ENCODE measurements around the gene GLDC. TPM values are rescaled to one million over a fixed set of nuclear protein-coding genes. Genes with fewer than 3 reads are reported as not detected.

The GLDC gene
- total and polyA plus RNA-seq, 9 donors = 0.07 to 4.3 (median 0.72) TPM; not detected in 2

GRCh38 chr9:6676254-6676921 is 30.9 kb upstream of the GLDC start:
- TF ChIP-seq POLR2A (IDR thresholded peaks at IDR 0.05) = no peak
- WGBS, 3 donors = 77 to 85% (median 84%) methylated on average over 6 of the region's 6 CpGs
- H3K27ac ChIP-seq = no peak overlapping the region
- no peaks in the 10 kb centered on the region for H3K36me3 ChIP-seq
- no peaks in the 10 kb centered on the region for H3K27me3 ChIP-seq
- intact Hi-C loops (cut with DNase I) = loop anchor here in 2 of 4 donors (10.0 kb wide), 2 partner anchors 82 to 262 kb away; partner anchors contain the start of gene UHRF2 (in 1 of the 2)
- H3K4me3 ChIP-seq = no peak overlapping the region
- H3K9me3 ChIP-seq = no peaks in the 10 kb centered on the region
- H3K4me1 ChIP-seq (ENCODE audit: insufficient read depth) = no peaks in the 10 kb centered on the region
- DNase-seq = no peak

- Histone ChIP-seq H3K27ac (no peak overlapping the region), H3K9me3 (no peaks in the 10 kb centered on the region), H3K27me3 (no peaks in the 10 kb centered on the region), H3K4me1 (ENCODE audit: insufficient read depth) (no peaks in the 10 kb centered on the region), H3K36me3 (no peaks in the 10 kb centered on the region), H3K4me3 (no peak overlapping the region)
- no peak for TF ChIP-seq POLR2A (IDR thresholded peaks at IDR 0.05)
- TF ChIP-seq EP300 (IDR thresholded peaks at IDR 0.05) = no peak
- TF ChIP-seq, protein P1, sequence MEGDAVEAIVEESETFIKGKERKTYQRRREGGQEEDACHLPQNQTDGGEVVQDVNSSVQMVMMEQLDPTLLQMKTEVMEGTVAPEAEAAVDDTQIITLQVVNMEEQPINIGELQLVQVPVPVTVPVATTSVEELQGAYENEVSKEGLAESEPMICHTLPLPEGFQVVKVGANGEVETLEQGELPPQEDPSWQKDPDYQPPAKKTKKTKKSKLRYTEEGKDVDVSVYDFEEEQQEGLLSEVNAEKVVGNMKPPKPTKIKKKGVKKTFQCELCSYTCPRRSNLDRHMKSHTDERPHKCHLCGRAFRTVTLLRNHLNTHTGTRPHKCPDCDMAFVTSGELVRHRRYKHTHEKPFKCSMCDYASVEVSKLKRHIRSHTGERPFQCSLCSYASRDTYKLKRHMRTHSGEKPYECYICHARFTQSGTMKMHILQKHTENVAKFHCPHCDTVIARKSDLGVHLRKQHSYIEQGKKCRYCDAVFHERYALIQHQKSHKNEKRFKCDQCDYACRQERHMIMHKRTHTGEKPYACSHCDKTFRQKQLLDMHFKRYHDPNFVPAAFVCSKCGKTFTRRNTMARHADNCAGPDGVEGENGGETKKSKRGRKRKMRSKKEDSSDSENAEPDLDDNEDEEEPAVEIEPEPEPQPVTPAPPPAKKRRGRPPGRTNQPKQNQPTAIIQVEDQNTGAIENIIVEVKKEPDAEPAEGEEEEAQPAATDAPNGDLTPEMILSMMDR (IDR thresholded peaks at IDR 0.05) = no peak
- 81 to 91% (median 89%) methylated on average over 4 of the region's 4 CpGs for WGBS, 3 donors
- no peak for DNase-seq
- intact Hi-C loops (cut with DNase I) = loop anchor here in 2 of 4 donors (10.0 kb wide), 2 partner anchors 80 to 260 kb away; partner anchors contain the start of gene UHRF2 (in 1 of the 2)
These were observed 29.7 kb upstream of the GLDC start for GRCh38 chr9:6675268-6675667.

DNA sequence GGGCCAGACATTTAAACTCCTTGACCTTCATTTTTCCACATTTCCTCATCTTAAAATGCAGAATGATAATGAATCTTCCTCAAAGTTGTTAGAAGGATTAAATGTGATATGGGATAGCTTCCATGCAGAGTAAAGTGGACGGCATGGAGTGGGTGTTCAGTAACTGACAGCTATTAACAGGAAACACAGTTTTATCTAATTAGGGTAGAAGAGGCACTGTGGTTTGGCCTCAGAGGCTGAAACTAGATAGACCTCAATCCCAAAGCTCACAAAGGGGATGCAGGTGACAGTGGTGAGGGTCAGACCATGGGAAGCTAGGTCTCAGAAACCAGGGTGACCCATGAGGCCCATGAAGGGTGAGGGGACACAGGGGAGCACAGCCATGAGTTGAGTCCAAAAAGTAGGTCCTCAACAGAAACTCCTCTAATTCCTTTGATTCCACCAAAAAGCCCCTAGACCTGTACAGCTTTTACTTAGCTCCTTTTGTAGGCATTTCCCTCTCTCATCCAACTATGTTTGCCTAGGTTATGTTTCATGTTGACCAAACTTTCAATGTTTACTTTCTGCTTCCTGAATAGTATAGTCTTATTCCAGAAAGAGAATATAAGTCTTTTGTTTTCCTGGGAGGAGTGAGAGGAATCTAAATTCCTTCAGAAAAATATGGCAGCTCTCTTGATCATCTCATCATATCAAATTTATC is 27.9 kb upstream of the GLDC start:
- H3K36me3 ChIP-seq = no peaks in the 10 kb centered on the region
- TF ChIP-seq POLR2A (IDR thresholded peaks at IDR 0.05) (no peak), EP300 (IDR thresholded peaks at IDR 0.05) (no peak)
- TF ChIP-seq, protein P1 (IDR thresholded peaks at IDR 0.05) = no peak
- H3K4me3 ChIP-seq = no peak overlapping the region
- H3K27me3 ChIP-seq = no peaks in the 10 kb centered on the region
- no peaks in the 10 kb centered on the region for H3K4me1 ChIP-seq (ENCODE audit: insufficient read depth)
- no peak overlapping the region for H3K27ac ChIP-seq
- no peaks in the 10 kb centered on the region for H3K9me3 ChIP-seq
- DNase-seq = no peak
- intact Hi-C loops (cut with DNase I) = loop anchor here in 2 of 4 donors (10.0 kb wide), 2 partner anchors 79 to 259 kb away; partner anchors contain the start of gene UHRF2 (in 1 of the 2)
- WGBS, 3 donors = 70 to 86% (median 72%) methylated on average over 1 of the region's 1 CpG

- Histone ChIP-seq H3K27ac (no peak overlapping the region), H3K9me3 (no peaks in the 10 kb centered on the region), H3K36me3 (no peaks in the 10 kb centered on the region), H3K4me3 (no peak overlapping the region), H3K27me3 (no peaks in the 10 kb centered on the region), H3K4me1 (ENCODE audit: insufficient read depth) (no peaks in the 10 kb centered on the region)
- DNase-seq = no peak
- no peak for TF ChIP-seq POLR2A (IDR thresholded peaks at IDR 0.05)
- TF ChIP-seq EP300 (IDR thresholded peaks at IDR 0.05) = no peak
- TF ChIP-seq, protein P1 (IDR thresholded peaks at IDR 0.05) = no peak
- 47 to 57% (median 53%) methylated on average over 3 of the region's 3 CpGs for WGBS, 3 donors
- intact Hi-C loops (cut with DNase I) = loop anchor here in 2 of 4 donors (10.0 kb wide), 2 partner anchors 77 to 257 kb away; partner anchors contain the start of gene UHRF2 (in 1 of the 2)
These were observed 26.6 kb upstream of the GLDC start for GRCh38 chr9:6672118-6672517.

All from ovary (tissue), 9 donors.